Measurements from ENCODE around the gene CASP4.
"Not testable (repeated sequence)": the region's sequence is repeated elsewhere in the genome, so short reads cannot be mapped to it uniquely, and the experiment has no call there.

Gene CASP4

GRCh38 chr11:104979839-104980238, 11.5 kb upstream of the CASP4 start:
- H3F3A ChIP-seq (ENCODE audit: control insufficient read depth, insufficient read depth): no peaks in the 10 kb centered on the region
- H3K9me2 ChIP-seq (replicated peaks; ENCODE audit: control insufficient read depth, low read length): no peaks in the 10 kb centered on the region; the same call in 1 of the 2 replicates
- no peak overlapping the region for H3K4me3 ChIP-seq (ENCODE audit: low read length)
- H3K4me2 ChIP-seq (ENCODE audit: low read length): no peak overlapping the region
- no peaks in the 10 kb centered on the region for H3K36me3 ChIP-seq (ENCODE audit: control insufficient read depth, low read length)
- no peaks in the 10 kb centered on the region for H3K27me3 ChIP-seq (ENCODE audit: control insufficient read depth, low read length)
- no peaks in the 10 kb centered on the region; the same call in 1 of the 2 replicates for H3K9me3 ChIP-seq (ENCODE audit: control insufficient read depth, insufficient read depth, low read length)
- H4K20me1 ChIP-seq (ENCODE audit: control insufficient read depth, insufficient read depth, low read depth, low read length): no peaks in the 10 kb centered on the region
- no peaks in the 10 kb centered on the region for H3K4me1 ChIP-seq (ENCODE audit: control insufficient read depth, low read length)
- no peak overlapping the region for H3K27ac ChIP-seq (ENCODE audit: low read depth, low read length)
- no peaks in the 10 kb centered on the region for H3K79me2 ChIP-seq (ENCODE audit: control insufficient read depth, low read length)
- no peak for TF ChIP-seq CTCF (IDR thresholded peaks at IDR 0.05; ENCODE audit: low read depth, low read length, poor library complexity, severe bottlenecking)
- no peak for TF ChIP-seq EZH2phosphoT487 (IDR thresholded peaks at IDR 0.05; ENCODE audit: borderline replicate concordance, low read length)

- no peak for TF ChIP-seq CTCF (IDR thresholded peaks at IDR 0.05; ENCODE audit: low read depth, low read length, poor library complexity, severe bottlenecking)
- no peak for TF ChIP-seq EZH2phosphoT487 (IDR thresholded peaks at IDR 0.05; ENCODE audit: borderline replicate concordance, low read length)
- Histone ChIP-seq H3K4me1 (ENCODE audit: control insufficient read depth, low read length) (no peaks in the 10 kb centered on the region), H3K79me2 (ENCODE audit: control insufficient read depth, low read length) (no peaks in the 10 kb centered on the region), H4K20me1 (ENCODE audit: control insufficient read depth, insufficient read depth, low read depth, low read length) (no peaks in the 10 kb centered on the region), H3K9me2 (replicated peaks; ENCODE audit: control insufficient read depth, low read length) (no peaks in the 10 kb centered on the region), H3K36me3 (ENCODE audit: control insufficient read depth, low read length) (no peaks in the 10 kb centered on the region), H3K4me3 (ENCODE audit: low read length) (no peak overlapping the region), H3K27me3 (ENCODE audit: control insufficient read depth, low read length) (no peaks in the 10 kb centered on the region), H3K4me2 (ENCODE audit: low read length) (no peak overlapping the region), H3K27ac (ENCODE audit: low read depth, low read length) (no peak overlapping the region), H3K9me3 (ENCODE audit: control insufficient read depth, insufficient read depth, low read length) (no peaks in the 10 kb centered on the region), H3F3A (ENCODE audit: control insufficient read depth, insufficient read depth) (no peaks in the 10 kb centered on the region)
Measured at GRCh38 chr11:104973616-104974015, 5.2 kb upstream of the CASP4 start.

GRCh38 chr11:104972924-104973323, 4.5 kb upstream of the CASP4 start:
- H3K9me2 ChIP-seq (replicated peaks; ENCODE audit: control insufficient read depth, low read length); H3F3A ChIP-seq (ENCODE audit: control insufficient read depth, insufficient read depth); H3K27me3 ChIP-seq (ENCODE audit: control insufficient read depth, low read length); H3K27ac ChIP-seq (ENCODE audit: low read depth, low read length); H3K79me2 ChIP-seq (ENCODE audit: control insufficient read depth, low read length); H4K20me1 ChIP-seq (ENCODE audit: control insufficient read depth, insufficient read depth, low read depth, low read length); H3K4me3 ChIP-seq (ENCODE audit: low read length); H3K4me1 ChIP-seq (ENCODE audit: control insufficient read depth, low read length); H3K36me3 ChIP-seq (ENCODE audit: control insufficient read depth, low read length); H3K4me2 ChIP-seq (ENCODE audit: low read length); H3K9me3 ChIP-seq (ENCODE audit: control insufficient read depth, insufficient read depth, low read length): not testable (repeated sequence)

DNA sequence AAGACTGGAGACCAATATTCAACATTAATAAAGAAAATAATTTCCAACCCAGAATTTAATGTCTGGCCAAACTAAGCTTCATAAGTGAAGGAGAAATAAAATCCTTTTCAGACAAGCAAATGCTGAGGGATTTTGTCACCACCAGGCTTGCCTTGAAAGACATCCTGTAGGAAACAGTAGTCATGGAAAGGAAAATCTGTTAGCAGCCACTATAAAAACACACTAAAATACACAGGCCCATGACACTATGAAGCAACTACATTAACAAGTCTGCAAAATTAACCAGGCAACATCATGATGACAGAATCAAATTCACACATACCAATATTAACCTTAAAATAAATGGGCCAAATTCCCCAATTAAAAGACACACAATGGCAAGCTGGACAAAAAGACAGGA, 2.4 kb upstream of the CASP4 start:
- no peaks in the 10 kb centered on the region for H3K27me3 ChIP-seq (ENCODE audit: control insufficient read depth, low read length)
- H4K20me1 ChIP-seq (ENCODE audit: control insufficient read depth, insufficient read depth, low read depth, low read length): no peaks in the 10 kb centered on the region
- no peaks in the 10 kb centered on the region for H3F3A ChIP-seq (ENCODE audit: control insufficient read depth, insufficient read depth)
- H3K4me2 ChIP-seq (ENCODE audit: low read length): no peak overlapping the region
- no peaks in the 10 kb centered on the region for H3K36me3 ChIP-seq (ENCODE audit: control insufficient read depth, low read length)
- no peak overlapping the region for H3K27ac ChIP-seq (ENCODE audit: low read depth, low read length)
- H3K9me2 ChIP-seq (replicated peaks; ENCODE audit: control insufficient read depth, low read length): no peaks in the 10 kb centered on the region
- no peak for TF ChIP-seq CTCF (IDR thresholded peaks at IDR 0.05; ENCODE audit: low read depth, low read length, poor library complexity, severe bottlenecking)
- TF ChIP-seq EZH2phosphoT487 (IDR thresholded peaks at IDR 0.05; ENCODE audit: borderline replicate concordance, low read length): no peak
- no peaks in the 10 kb centered on the region for H3K9me3 ChIP-seq (ENCODE audit: control insufficient read depth, insufficient read depth, low read length)
- no peaks in the 10 kb centered on the region for H3K4me1 ChIP-seq (ENCODE audit: control insufficient read depth, low read length)
- no peaks in the 10 kb centered on the region for H3K79me2 ChIP-seq (ENCODE audit: control insufficient read depth, low read length)
- no peak overlapping the region for H3K4me3 ChIP-seq (ENCODE audit: low read length)
